SK-N-SH treated with all-trans-retinoic acid at 6 μM for 48 hours (cell line): Measurements from ENCODE around the gene FBXW11.

Experiments used
- ARNTL ChIP-seq: fragments of 450-650 bp; formaldehyde crosslinking; IDR thresholded peaks from 2 replicates; pipeline ENCODE4 v1.5.0; 2020; ENCODE audit warnings: low read depth, mild to moderate bottlenecking, moderate library complexity, borderline replicate concordance
- ESRRG ChIP-seq: fragments of 250-450 bp; sonication (Bioruptor Pico); IDR thresholded peaks from 2 replicates; pipeline ENCODE4 v1.6.1; 2021; ENCODE audit warnings: mild to moderate bottlenecking
- ISL1 ChIP-seq: fragments of 250-450 bp; sonication (Bioruptor Pico); IDR thresholded peaks from 2 replicates; pipeline ENCODE4 v2.1.2; 2022; ENCODE audit warnings: mild to moderate bottlenecking, moderate library complexity
- TCF4 ChIP-seq: fragments of 250-450 bp; sonication (Bioruptor Pico); IDR thresholded peaks from 2 replicates; pipeline ENCODE4 v1.8.0; 2021; ENCODE audit warnings: mild to moderate bottlenecking, moderate library complexity, borderline replicate concordance
- TOX ChIP-seq: fragments of 250-450 bp; sonication (Bioruptor Pico); IDR thresholded peaks from 2 replicates; pipeline ENCODE4 v1.8.0; 2021; ENCODE audit warnings: mild to moderate bottlenecking, moderate library complexity, borderline replicate concordance
- TSHZ2 ChIP-seq: fragments of 250-450 bp; sonication (Bioruptor Pico); IDR thresholded peaks from 2 replicates; pipeline ENCODE4 v1.5.0; 2020; ENCODE audit warnings: mild to moderate bottlenecking, moderate library complexity
- ZFP3 ChIP-seq: fragments of 250-450 bp; sonication (Bioruptor Pico); IDR thresholded peaks from 2 replicates; pipeline ENCODE4 v1.5.0; 2020; ENCODE audit warnings: mild to moderate bottlenecking, moderate library complexity
- TF ChIP-seq, protein P1 (sequence below): fragments of 250-450 bp; sonication (Bioruptor Pico); IDR thresholded peaks from 2 replicates; pipeline ENCODE4 v1.8.0; 2020; ENCODE audit warnings: mild to moderate bottlenecking, moderate library complexity, borderline replicate concordance

DNA sequence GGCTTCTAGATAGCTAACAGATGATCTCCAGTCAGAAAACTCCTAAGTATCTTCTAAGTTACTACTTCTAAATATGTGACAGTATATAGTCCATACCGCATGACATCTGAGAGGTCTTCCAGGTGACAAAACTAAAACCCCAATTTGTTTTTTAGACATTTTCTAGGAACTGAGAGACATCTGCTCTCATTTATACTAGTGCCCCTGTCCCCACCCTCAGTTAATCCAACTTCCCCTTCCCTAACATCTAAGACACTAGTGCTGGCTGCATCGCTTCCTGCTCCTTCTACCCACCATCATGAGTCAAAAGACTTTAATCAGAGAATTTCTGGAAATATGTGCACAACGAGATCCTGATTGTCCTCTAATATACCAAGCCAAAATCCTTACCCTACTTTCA, 37.9 kb downstream of the FBXW11 start:
- TF ChIP-seq ZFP3 (CRISPR knock-in tag) = no peak
- TF ChIP-seq TOX (CRISPR knock-in tag) = no peak
- TF ChIP-seq TCF4 (CRISPR knock-in tag) = no peak
- TF ChIP-seq, protein P1, sequence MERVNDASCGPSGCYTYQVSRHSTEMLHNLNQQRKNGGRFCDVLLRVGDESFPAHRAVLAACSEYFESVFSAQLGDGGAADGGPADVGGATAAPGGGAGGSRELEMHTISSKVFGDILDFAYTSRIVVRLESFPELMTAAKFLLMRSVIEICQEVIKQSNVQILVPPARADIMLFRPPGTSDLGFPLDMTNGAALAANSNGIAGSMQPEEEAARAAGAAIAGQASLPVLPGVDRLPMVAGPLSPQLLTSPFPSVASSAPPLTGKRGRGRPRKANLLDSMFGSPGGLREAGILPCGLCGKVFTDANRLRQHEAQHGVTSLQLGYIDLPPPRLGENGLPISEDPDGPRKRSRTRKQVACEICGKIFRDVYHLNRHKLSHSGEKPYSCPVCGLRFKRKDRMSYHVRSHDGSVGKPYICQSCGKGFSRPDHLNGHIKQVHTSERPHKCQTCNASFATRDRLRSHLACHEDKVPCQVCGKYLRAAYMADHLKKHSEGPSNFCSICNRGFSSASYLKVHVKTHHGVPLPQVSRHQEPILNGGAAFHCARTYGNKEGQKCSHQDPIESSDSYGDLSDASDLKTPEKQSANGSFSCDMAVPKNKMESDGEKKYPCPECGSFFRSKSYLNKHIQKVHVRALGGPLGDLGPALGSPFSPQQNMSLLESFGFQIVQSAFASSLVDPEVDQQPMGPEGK (CRISPR knock-in tag) = no peak
- TF ChIP-seq ARNTL (CRISPR knock-in tag) = no peak
- TF ChIP-seq TSHZ2 (CRISPR knock-in tag) = no peak
- no peak for TF ChIP-seq ISL1 (CRISPR knock-in tag)
- TF ChIP-seq ESRRG = no peak
